Stimulated activated CD8-positive, alpha-beta memory T cell treated with anti-CD3 and anti-CD28 coated beads, Interleukin-15, amount 100 ng/mL, for 4 hours (primary cell): ENCODE results near the gene TENM4.
"Not testable (repeated sequence)": the region's sequence is repeated elsewhere in the genome, so short reads cannot be mapped to it uniquely, and the experiment has no call there.

Experiments used
- DNase-seq, 2 donors: peaks; one replicate each; pipeline ENCODE4 v3.0.0-alpha.2; 2020; ENCODE audit warnings: low read depth in 2 of 2

Gene TENM4

GRCh38 chr11:78846269-78846668, 594.6 kb downstream of the TENM4 start:
- DNase-seq: no peak

GRCh38 chr11:78845496-78845895, 595.3 kb downstream of the TENM4 start:
- no peak for DNase-seq

DNA sequence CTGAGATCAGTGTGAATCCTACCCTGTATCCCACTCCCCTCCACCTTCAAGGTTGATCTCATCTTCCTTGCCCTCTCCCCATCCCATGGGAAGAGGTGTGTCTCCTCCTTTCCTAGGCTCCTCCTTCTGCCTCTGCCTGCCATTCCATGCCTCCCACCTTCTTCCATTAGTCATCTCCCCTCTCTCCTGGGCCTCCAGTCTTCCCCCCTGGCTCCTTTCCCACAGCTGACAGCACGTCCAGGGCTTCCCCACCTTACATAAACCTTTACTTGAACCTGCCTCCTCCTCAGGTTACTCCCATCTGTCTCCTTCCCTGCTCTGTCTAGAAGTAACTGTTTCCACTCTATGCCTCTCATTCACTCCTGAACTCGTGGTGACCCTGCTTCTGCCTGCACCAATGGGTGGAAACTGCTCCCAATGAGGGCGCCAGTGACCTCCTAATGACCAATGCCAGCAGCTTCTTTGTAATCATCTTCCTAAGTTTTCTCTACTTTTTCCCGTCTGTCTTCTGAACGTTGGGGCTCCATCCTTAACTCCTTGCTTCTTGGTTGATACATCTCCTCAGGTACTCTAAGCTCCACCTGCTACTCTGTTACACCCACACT, 599.3 kb downstream of the TENM4 start:
- DNase-seq: no peak

DNA sequence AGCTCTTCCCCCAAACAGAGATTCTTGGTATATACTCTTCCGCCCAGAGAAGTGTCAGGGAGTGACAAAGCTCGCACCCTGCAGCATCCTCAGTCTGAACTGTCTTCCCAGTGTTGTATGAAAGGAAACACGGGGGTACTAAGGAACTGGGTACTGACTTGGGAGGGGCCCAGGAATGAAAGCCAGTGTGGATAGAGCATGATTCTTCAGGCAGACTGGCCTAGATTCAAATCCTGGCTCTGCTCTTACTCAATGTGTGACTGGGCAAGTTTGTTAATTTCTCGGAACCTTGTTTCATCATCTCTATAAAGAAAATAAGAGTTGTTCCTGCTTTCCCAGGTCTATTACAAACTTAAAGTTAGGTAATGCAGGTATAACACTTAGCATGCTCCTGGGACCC, 600.2 kb downstream of the TENM4 start:
- no peak for DNase-seq

- no peak for DNase-seq
Measured at GRCh38 chr11:78840200-78840599, 600.6 kb downstream of the TENM4 start.

DNA sequence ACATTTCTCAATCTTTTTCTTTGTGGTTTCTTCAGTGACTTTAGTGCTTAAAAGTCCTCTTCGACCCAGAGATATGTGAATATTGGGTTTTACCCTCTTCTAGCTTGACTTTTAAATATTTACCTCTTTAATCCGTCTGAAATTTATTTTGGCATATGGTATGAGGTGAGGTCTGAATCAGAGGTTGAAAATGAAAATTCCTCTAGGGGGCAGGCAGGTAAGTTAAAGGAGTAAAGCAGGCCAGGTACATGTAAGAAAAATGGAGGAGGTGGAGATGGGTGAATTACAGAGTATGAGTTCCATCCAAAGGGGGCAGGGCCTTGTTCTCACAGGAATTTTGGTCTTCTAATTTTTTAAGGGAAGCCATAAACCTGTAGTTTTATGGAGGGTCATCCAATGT, 602.4 kb downstream of the TENM4 start:
- no peak for DNase-seq

DNA sequence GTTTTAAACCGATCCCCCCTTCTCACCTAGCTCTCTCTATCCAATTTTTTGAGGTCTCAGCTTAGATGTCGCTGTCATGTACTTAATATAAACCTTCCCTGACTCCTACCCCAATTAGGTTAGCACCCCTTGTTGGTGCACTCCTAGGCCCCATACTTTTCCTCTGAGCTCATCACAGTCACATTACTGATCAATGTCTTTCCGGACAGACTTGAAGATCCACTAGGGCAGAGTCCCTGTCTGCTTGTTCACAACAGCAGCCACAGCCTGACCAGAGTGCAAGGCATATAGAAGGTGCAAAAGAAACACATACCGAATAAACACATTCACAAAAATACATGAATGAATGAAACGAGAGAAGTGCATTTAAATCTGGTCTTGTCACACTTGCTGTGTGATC, 605.2 kb downstream of the TENM4 start:
- no peak for DNase-seq

DNA sequence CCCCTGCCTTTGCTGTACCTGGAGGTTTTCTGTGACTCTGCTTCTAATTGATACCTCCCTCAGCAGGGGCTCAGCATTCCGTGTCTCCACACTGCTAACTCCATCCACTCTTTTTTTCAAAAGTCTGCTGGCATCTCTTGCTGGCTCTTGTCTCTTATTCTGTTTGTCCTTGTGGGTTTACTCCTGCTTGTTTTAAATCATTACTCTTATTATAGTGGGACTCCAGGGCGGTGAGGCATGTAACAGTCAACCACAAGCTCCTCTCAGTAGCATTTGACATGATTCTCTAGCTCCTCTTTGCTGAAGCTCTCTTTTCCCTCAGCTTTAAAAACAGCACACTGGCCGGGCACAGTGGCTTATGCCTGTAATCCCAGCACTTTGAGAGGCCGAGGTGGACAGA, 605.9 kb downstream of the TENM4 start:
- no peak for DNase-seq

DNA sequence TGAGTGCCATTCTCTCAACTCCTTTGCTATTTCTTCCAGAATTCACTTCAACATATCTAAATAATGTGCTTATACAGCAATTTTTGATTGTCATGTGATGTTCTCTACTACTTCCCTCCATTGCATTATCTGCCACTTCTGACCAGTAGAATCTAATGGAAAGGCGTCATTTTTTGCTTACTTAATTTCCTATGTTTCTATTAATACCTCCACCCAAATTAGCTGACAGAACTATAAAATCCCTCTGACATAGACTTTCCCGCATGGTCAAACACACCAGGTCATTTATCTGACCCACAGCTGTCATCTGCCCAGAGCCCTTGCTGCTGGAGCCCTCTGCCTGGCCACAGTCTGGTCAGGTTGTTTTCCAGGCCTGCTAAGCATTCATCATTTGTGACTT, 607.6 kb downstream of the TENM4 start:
- no peak for DNase-seq

GRCh38 chr11:78832226-78832947, 608.4 kb downstream of the TENM4 start:
- DNase-seq: no peak

- no peak for DNase-seq
Measured at GRCh38 chr11:78831571-78831970, 609.3 kb downstream of the TENM4 start.

GRCh38 chr11:78830277-78830819, 610.5 kb downstream of the TENM4 start:
- no peak for DNase-seq

DNA sequence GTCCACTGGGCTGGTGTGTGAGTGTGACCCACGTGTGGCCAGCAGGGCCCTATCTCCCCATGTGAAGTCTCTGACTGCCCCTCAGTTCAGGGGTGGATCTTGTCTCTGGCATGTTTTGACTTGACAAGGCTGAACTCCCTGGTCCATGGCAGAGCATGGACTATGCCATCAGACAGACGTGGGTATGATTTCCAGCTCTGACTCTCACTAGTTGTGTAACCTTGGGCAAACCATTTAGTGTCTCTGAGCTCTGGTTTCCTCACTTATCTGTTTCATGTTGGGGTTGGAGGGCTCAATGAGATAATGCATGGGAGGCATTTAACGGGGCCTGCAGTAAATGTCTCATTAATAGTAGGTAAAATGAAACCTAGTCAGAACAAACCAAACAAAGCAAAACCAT, 611.7 kb downstream of the TENM4 start:
- no peak for DNase-seq

GRCh38 chr11:78828676-78829075, 612.2 kb downstream of the TENM4 start:
- no peak for DNase-seq

- not testable (repeated sequence) for DNase-seq
Measured at GRCh38 chr11:78827291-78827690, 613.5 kb downstream of the TENM4 start.

DNA sequence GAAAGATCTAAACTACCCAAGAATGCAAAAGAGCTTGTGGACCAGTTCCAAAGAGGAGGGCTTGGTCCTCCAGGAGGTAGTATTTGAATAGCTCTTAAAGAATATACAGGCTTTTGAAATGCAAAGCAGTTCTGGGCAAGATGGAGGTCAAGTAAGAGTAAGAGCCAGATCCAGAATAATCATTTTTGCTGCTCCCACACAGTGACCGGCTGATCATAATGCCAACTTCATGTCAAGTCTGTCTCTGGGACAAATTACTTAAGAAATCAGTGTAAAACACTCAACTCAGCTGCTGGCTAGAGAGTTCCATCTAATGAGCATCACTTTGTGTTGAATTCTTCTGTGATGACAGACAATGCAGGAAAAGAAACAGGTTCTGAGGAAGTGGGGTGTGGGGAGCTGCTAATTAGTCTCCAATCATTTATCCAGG, 615.2 kb downstream of the TENM4 start:
- no peak for DNase-seq

DNA sequence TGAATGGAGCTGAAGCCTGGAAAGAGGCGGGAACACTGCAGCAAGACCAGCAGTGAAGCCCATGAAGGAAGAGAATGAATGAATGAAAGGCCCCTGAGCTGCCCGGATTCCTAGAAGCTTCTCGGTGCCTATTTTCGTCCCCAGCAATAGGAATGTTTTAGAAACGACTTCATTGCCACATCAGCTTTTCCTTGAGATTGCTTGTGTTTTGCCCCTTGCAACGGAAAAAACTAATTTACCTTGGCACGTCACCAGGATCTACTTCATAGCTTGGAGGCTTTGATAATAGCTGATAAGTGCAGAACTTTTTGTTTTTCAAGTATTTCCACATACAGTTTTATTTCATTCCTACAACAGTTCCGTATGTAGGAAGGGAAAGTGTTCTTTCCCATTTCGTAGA, 617.2 kb downstream of the TENM4 start:
- DNase-seq: no peak

GRCh38 chr11:78822931-78823423, 617.9 kb downstream of the TENM4 start:
- DNase-seq: no peak

DNA sequence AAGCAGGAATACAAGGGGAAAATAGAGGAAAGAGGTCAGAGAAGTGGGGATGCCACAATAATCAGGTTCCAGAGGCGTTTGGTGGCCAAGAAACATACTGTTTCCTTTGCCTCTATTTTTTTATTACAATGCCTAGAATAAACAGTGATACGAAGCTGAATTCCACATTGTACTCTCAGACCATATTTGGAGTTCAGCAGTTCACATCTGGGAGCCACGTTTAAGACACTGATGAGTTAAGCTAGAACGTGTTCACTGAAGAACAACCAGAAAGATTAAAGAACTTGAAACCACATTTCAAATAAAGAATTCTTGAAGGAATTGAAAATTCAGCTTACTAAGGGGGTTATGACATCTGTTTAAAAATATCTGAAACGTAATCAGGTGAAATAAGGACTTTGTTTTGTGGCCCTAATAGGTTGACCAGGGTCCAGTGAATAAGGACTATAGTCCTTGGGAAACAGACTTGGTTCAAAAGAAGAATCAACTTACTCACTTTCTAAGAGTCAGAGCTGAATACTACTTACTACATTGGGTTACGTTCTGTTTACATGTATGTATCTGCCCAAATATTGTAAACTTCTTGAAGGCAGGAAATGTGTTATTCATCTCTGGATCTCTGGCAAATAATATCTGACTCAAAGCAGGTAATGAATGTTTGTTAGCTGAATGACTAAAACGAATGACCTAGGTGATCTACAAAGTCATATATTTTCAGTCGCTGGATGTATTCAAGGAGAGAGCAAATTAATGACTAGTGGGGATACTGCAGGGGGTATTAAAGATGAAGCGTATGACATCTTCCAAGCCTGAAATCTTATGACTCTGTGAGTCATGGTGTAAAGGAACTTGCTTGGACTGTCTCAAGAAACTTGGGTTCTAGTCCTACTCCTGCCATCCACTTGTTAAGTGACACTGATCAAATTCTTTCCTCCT, 619.2 kb downstream of the TENM4 start:
- no peak for DNase-seq

DNA sequence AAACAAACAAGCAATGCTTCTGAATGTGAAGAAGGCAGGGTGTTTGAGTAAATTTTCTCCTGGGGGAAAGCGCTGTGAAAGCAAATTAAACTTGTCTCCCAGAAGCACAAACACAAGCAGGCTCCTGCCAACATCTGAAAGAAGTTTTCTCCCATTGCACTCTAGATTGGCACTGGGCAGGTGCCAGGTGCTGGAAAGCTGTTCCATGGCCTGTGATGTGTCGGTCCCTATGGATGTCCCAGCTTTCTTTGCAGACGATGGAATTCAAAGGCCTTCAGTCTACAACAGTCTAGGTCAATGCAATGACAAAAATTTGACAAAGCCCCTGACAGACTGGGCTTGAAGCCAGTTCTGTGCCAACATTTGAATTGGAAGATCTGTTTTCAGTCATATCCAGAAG, 620.1 kb downstream of the TENM4 start:
- no peak for DNase-seq

- DNase-seq: no peak
Measured at GRCh38 chr11:78818201-78818600, 622.6 kb downstream of the TENM4 start.

GRCh38 chr11:78815831-78816230, 625.0 kb downstream of the TENM4 start:
- no peak for DNase-seq
